GM18858 (cell line): ENCODE data around the gene BUB3.

Experiments used
- ATAC-seq: cut with Tn5 transposase; IDR thresholded peaks from one replicate; pipeline ENCODE4 v1.9.1; 2021; ENCODE audit not compliant: unreplicated experiment

BUB3 gene

DNA sequence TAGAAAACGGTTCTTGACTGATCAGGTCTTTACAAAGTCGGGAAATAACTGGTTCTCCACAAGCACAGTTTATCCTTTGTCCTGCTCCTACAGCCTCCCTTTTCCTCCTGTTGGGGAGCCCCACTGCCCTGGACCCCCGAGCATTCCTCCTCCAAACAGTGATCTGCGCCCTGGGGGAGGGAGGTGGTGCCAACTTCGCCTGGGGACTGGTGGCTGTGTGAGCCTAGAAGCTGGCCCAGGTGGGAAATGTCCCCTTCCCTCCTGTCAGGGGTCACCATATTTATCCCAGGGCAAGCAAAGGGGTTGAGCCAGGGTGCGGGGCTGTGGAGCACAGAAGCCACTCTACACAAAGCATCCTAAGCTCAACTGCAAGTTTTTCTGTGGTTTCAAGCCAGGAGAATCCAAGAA, 13.2 kb upstream of the BUB3 start:
- ATAC-seq: no peak

DNA sequence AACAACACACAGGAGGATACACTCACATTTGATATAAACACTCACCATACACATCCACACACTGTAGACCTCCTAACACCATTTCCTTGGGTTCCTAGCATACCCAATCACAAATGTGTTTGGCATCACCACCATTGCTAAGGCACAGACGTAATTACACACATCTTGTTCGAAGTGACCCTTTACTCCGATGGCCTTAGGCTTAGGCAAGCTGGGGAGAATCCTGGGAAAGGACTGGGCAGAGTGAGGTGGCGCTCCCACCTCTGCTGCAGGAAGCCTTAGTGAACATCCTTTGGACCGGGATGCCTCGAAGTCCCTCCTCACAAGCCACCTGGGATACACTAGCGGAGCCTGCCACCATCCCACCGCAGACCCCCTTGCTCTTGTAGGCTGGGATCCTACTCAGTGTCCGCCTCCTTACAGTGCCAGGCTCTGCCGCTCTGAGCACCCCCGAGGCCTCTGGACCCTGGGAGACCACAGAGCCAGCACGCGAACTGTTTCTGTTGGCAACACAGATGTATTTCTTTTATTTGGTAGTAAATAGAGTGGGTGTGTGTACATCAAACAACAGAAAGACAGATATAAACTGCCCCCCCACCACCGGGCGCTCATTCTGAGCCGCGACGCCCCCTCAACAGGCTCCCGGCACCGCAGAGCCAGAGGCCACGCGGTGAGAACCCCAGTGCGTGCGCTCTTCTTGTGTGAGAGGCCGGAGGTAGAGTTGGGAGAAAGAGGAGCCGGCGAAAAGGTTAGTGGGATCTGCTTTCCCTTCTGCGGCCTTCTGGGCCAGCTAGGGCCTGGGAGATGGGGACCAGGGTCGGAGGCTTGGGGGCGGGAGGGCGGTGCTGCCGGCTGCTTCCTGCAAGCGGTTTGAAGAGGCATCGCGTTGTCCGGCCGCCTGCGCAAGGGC, 12.2 kb upstream of the BUB3 start:
- ATAC-seq: no peak

GRCh38 chr10:123142701-123143161, 11.5 kb upstream of the BUB3 start:
- no peak for ATAC-seq

DNA sequence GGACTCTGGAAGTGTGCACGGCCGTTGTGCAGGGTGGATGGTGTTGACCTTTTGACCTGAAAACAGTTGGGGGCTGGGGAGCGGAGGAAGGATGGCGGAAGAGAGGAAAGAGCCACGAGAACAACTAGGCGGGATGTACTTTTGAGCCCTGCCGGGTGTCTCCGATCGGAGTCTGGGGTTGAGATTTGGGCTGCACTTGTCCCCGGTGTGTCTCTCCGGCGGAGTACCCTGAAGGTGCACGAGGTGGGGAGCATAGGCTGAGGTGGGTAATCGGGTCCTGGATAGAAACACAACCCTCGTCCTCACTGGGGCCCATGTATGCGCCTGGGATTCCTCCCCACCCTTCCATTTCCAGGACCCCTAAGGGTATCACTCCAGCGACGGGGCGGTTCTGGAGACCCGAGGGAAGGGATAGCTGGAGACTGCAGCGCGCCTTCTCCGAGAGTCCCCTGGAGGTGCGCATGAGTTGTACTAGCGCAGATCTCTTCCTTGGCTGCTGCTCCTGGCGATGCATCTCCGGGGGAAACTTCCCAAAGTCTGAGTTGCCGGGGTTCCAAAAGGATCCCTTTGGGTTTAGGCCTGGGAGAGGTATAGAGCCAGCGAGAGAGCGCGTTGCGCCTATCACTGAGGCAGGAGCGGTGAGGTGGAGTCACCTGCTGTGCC, 10.9 kb upstream of the BUB3 start:
- ATAC-seq: no peak

DNA sequence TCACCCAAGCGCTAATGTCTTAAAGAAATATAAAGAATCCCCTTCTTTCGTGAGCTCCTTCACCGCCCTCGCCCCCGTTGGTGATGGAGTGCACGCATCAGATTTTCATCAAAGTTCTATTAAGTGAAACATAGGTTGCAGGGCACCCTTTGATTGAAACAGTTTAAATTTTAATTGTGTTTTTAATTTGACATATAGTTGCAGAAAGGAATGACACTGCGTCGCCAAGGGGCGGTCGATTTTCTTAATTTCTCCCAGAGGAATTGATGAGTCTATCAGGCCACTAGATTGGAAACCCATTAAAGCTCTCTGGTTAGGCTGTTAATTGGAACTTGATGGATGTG, 10.4 kb upstream of the BUB3 start:
- ATAC-seq: no peak

GRCh38 chr10:123144697-123145541, 9.3 kb upstream of the BUB3 start:
- no peak for ATAC-seq

GRCh38 chr10:123145542-123146012, 8.6 kb upstream of the BUB3 start:
- ATAC-seq: no peak

DNA sequence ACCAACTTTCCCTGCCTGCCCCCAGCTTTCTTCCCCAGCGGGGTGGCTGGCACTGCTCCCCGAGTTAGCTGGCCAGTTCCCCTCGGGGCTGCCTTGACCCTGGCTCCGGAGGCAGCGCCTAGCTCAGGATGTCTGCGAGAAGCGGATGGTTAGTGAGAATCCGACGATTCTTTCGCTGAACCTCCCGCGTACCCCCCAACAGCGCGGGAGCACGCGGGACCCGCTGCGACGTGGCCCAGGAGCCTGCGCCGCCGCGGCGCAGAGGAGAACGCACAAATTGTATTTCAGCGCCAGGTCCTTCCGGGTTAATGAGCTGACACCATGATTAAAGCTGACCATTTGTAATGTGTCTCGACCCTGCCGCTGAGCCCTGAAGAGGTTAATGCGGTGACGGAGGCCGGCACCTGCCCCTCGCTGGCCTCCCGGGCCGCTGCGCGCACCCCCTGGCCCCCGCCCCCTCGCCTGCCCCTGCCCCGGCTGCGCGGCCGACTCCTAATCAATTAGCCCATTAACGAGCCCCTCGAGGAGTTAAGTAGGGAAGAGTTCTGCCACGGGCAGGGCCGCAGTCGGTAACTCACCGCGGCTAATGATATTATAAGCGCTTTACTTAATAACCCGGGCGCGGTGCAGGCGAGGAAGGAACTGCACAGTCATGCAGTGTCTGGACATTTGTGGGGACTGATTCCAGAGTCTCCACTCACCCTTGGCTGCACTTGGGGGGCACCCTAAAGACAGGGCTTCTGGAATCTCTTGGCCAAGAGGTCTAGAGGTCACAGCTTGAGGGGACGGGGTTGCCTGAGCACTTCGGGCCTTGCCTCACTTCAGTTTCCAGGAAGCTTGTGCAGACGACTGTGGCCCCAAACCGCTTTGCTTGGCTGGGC, 7.9 kb upstream of the BUB3 start:
- ATAC-seq: no peak

DNA sequence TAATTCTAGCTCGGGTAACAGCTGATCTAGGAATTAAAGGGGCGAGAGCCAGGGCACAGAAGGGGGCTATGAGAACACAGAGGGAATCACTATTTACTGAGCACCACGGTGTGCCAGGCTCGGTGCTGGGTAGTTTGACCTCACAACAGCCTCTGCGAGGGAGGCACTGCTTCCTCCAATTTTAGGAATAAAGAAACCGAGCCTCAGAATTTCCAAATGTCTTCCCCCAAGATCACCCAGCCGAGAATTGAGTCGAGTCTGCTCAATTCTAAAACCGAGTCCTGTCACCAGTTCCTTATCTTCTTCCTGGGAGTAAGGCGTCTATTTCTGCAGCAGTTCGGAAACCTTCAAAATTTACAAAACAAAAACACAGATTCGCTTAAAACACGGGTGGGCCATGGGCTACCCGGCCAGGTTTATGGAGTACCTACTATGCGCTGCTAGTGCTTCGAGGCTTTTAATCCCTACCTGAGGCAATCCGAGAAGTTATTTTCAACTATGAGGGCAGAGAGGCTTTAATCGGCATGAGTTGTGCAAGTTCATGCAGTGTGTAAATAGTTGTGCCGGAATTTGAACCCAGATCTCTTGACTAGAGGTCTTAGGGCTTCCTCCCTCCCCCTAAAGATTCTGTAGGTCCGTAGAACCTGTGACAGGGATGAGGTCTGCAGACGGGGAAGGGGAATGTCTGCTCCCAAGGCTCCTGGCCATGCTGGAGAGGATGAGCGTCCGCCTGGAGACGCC, 7.1 kb upstream of the BUB3 start:
- no peak for ATAC-seq

GRCh38 chr10:123147635-123148413, 6.4 kb upstream of the BUB3 start, which contains the start of gene HMX2:
HMX2 (plus strand) TSS chr10:123148136; CDS start chr10:123148379, 243 bp downstream.
- ATAC-seq: no peak

GRCh38 chr10:123148414-123149161, 5.6 kb upstream of the BUB3 start:
- no peak for ATAC-seq

DNA sequence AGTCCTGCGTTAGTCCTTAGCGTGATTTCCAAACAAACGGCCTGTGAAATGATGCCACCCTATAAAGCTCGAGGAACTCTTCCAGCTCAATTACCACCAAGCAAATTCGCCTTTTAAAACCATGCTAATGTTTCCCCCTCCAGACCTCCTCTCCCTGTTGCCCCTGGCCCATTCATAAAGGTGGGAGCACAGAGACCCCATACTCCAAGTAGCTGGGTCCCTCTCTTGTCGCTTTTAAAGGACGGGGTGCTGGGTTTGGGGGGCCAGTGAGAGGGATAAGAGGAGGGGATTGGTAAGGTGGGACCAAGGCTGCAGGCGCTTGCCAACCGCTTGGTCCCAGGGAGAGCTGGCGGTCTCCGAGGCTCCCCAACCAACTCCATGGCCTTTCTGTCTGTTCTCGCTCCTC, 5.0 kb upstream of the BUB3 start:
- no peak for ATAC-seq

DNA sequence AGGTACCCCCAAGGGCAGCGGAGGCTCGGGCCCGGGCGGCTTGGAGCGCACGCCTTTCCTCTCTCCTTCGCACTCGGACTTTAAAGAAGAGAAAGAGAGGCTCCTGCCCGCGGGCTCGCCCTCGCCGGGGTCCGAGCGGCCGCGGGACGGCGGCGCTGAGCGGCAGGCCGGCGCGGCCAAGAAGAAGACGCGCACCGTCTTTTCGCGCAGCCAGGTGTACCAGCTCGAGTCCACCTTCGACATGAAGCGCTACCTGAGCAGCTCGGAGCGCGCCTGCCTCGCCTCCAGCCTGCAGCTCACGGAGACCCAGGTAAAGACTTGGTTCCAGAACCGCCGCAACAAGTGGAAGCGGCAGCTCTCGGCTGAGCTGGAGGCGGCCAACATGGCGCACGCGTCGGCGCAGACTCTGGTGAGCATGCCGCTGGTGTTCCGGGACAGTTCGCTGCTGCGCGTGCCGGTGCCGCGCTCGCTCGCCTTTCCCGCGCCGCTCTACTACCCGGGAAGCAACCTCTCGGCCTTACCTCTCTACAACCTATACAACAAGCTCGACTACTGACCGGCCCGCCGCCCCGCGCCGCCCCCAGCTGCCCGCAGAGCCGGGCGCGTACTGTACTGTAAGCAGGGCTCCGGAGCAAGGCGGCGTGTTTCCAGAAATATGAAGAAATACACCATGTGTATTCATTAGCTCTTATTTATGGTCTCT, 4.5 kb upstream of the BUB3 start:
- no peak for ATAC-seq

DNA sequence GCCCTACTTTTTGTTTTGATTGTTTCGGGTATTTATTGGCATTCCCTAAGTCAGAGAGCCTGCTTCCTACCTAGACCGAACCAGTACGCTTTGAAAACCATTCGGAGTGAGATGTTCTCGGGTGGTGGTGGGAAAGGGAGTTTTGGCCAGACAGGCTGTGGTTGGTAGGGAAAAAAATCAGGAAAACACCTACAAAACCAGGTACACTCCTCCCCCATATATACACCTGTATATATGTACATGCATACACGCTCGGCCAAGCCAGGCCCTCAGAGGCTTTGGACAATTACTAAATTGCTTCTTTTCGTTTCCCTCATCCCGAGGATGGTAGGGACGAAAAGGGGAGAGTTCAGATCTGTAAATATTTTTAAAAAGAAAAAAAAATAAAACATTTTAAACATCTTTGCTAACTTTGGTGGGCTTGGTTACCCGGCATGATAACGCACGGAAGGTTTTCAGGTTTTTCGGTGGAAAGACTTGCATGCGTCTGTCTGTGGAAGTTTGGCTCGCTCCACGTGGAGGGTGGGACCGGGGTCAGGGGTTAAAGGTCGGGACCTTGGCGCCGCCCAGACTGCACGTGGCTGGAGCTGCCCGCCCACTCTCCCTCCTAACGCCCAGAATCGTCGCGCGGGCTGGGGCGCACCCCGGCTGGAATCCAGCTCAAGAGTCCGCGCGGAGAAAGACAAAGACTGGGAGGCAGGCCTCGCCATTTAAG, 3.8 kb upstream of the BUB3 start:
- ATAC-seq: no peak

GRCh38 chr10:123150986-123151736, 3.0 kb upstream of the BUB3 start:
- ATAC-seq: no peak

GRCh38 chr10:123151737-123152135, 2.5 kb upstream of the BUB3 start:
- no peak for ATAC-seq
